OCI-LY1 (cell line): ENCODE data around the gene ATF2.

ENCODE experiments used
- CTCF ChIP-seq: fragments of 200-600 bp; sonication (generic), shearing (Covaris generic); IDR thresholded peaks from 2 replicates; pipeline ENCODE4 v1.5.1; 2017; ENCODE audit warnings: mild to moderate bottlenecking, antibody characterized with exemption, low read length, moderate library complexity, mixed read lengths
- EZH2 ChIP-seq: fragments of 200-600 bp; sonication (generic), shearing (Covaris generic); IDR thresholded peaks from 2 replicates; pipeline ENCODE4 v1.8.0; 2017; ENCODE audit warnings: borderline replicate concordance, mixed run types, mild to moderate bottlenecking, antibody characterized with exemption, low read length, moderate library complexity, mixed read lengths

- TF ChIP-seq CTCF: no peak
- TF ChIP-seq EZH2: no peak
Measured at GRCh38 chr2:175176624-175177023, 8.6 kb upstream of the ATF2 start.
